ENCODE measurements around the gene SPEF1.
A peak's percentile ranks its signal among the peaks of the same experiment; 100 is the strongest.

The SPEF1 gene

DNA sequence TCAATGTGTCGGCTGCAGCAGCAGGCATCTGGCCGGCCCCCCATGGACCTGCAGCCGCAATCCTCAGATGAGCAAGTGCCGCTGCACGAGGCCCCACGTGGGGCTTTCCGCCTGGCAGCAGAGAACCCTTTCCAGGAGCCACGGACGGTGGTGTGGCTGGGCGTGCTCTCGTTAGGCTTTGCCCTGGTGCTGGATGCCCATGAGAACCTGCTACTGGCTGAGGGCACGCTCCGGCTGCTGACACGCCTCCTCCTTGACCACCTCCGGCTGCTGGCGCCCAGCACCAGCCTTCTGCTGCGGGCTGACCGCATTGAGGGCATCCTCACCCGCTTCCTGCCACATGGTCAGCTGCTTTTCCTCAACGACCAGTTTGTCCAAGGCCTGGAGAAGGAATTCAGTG lies 42.6 kb upstream of the SPEF1 start:
- Histone ChIP-seq H3K36me3 (ENCODE audit: control insufficient read depth, insufficient read depth, low read length) (no peaks in the 10 kb centered on the region), H3K27ac (no peak overlapping the region), H3K4me3 (ENCODE audit: low read depth, low read length) (no peak overlapping the region), H3K4me2 (ENCODE audit: low read length) (no peak overlapping the region), H3K9ac (no peak overlapping the region), H3K9me3 (ENCODE audit: control insufficient read depth, low read length) (no peaks in the 10 kb centered on the region), H3K79me2 (no peaks in the 10 kb centered on the region), H3K27me3 (ENCODE audit: control insufficient read depth, insufficient read depth, low read length) (no peaks in the 10 kb centered on the region), H2AFZ (no peak overlapping the region), H3K4me1 (peaks cover 5% of the 10 kb centered on the region)
- TF ChIP-seq, protein P1, sequence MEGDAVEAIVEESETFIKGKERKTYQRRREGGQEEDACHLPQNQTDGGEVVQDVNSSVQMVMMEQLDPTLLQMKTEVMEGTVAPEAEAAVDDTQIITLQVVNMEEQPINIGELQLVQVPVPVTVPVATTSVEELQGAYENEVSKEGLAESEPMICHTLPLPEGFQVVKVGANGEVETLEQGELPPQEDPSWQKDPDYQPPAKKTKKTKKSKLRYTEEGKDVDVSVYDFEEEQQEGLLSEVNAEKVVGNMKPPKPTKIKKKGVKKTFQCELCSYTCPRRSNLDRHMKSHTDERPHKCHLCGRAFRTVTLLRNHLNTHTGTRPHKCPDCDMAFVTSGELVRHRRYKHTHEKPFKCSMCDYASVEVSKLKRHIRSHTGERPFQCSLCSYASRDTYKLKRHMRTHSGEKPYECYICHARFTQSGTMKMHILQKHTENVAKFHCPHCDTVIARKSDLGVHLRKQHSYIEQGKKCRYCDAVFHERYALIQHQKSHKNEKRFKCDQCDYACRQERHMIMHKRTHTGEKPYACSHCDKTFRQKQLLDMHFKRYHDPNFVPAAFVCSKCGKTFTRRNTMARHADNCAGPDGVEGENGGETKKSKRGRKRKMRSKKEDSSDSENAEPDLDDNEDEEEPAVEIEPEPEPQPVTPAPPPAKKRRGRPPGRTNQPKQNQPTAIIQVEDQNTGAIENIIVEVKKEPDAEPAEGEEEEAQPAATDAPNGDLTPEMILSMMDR (IDR thresholded peaks at IDR 0.05) = no peak

DNA sequence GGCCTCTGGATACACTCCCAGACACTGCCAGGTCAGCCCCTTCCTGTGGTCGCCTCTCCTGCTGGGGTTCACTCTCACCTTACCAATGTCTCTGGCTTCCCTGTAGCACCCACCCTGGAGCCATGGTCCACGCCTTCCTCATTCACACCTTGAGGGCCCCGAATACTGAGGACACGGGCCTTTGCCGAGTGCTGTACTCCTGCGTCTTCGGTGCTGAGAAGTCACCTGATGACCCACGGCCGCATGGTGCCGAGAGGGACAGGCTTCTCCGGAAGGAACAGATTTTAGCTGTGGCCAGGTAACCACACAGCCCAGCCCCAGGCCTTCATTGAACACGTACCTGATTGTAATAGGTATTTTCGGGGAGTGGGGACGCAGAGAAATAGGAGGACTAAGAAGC lies 40.7 kb upstream of the SPEF1 start:
- no peaks in the 10 kb centered on the region for H3K36me3 ChIP-seq (ENCODE audit: control insufficient read depth, insufficient read depth, low read length)

DNA sequence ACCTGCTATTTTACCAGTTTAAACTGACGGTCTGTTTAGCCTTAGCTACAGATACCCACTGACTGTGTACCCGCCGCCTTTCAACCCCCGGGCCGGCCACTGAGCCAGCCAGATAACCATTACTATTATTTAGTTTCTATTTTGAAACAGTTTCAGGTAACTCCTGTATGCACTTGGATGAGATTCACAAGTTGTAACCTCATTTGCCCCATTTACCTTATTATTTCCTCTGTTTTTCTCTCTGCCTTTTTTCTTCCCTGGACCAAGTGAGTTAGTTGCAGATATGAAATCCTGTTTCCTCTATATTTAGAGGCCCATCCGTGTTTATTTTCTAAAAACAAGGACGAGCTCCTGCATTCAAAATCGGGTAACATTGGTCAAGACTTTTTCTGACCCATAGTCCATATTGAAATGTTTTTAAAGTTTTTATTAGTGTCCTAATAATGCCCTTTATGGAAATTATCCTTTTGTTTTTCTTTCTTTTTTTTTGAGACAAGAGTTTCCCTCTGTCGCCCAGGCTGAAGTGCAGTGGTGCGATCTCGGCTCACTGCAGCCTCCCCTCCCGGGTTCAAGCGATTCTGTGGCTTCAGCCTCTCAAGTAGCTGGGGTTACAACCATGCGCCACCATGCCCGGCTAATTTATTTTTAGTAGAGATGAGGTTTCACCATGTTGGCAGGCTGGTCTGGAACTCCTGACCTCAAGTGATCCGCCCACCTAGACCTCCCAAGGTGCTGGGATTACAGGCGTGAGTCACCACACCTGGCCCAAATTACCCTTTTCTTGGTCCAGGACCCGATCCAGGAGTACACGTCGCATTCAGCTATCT lies 39.9 kb upstream of the SPEF1 start:
- peak overlapping the region; percentile 98 for H3K27ac ChIP-seq
- TF ChIP-seq, protein P1 (IDR thresholded peaks at IDR 0.05) = no peak
- H2AFZ ChIP-seq = peak overlapping the region; percentile 84
- H3K4me1 ChIP-seq = peaks cover 14% of the 10 kb centered on the region
- H3K9me3 ChIP-seq (ENCODE audit: control insufficient read depth, low read length) = no peaks in the 10 kb centered on the region
- peak overlapping the region; percentile 95 for H3K4me3 ChIP-seq (ENCODE audit: low read depth, low read length)
- H3K79me2 ChIP-seq = no peaks in the 10 kb centered on the region
- no peaks in the 10 kb centered on the region for H3K36me3 ChIP-seq (ENCODE audit: control insufficient read depth, insufficient read depth, low read length)
- H3K27me3 ChIP-seq (ENCODE audit: control insufficient read depth, insufficient read depth, low read length) = no peaks in the 10 kb centered on the region
- H3K9ac ChIP-seq = peak overlapping the region; percentile 87
- H3K4me2 ChIP-seq (ENCODE audit: low read length) = peak overlapping the region; percentile 85

More for the DNA sequence above, 40.7 kb upstream of the SPEF1 start:
- H3K79me2 ChIP-seq = no peaks in the 10 kb centered on the region
- H3K4me3 ChIP-seq (ENCODE audit: low read depth, low read length) = no peak overlapping the region
- TF ChIP-seq, protein P1 (IDR thresholded peaks at IDR 0.05) = no peak
- peaks cover 14% of the 10 kb centered on the region for H3K4me1 ChIP-seq
- no peak overlapping the region for H2AFZ ChIP-seq
- no peak overlapping the region for H3K4me2 ChIP-seq (ENCODE audit: low read length)
- H3K9ac ChIP-seq = no peak overlapping the region
- no peaks in the 10 kb centered on the region for H3K9me3 ChIP-seq (ENCODE audit: control insufficient read depth, low read length)
- no peaks in the 10 kb centered on the region for H3K27me3 ChIP-seq (ENCODE audit: control insufficient read depth, insufficient read depth, low read length)
- no peak overlapping the region for H3K27ac ChIP-seq

DNA sequence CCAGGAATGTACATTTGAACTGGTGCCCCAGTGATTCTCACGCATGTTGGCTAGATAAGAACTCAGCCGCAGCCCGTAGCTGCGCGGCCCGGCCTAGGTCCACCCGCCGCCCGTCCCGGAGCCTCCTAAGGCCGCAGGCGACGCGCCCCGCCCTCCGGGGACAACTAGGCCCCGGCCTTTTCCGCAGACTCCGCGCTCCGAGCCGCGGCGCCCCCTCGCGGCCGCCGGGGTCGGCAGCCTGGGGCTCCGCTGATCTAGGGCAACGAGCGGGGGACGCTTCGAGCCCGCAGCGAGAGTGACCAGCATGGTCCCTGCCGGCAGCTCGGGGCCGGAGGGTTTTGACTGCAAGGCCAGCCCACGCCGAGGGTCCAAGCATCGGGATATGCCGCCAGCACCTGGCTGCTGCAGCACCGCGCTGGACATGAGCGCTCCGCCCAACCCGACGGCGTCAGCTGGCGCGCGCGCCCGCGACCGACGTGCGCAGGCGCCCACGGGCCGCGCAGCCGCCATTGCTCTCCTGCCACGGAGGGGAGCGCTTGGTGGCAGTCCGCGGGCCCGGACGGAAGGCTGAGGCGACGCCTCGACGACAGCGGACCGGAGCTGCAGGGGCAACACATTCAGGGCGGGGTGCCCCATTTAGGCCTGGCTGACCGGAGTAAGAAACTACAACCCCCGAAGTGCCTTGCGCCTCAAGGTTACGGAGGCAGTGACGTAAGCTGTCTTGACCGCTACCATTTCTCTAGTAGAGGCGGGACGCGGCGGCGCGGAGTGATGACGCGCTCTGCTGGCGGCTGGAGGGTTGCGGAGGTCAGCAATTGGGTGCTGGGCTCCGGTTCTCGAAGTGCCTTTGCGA lies 39.0 kb upstream of the SPEF1 start, which contains the start of gene AP5S1:
AP5S1 (plus strand) TSS at position 500 of the 853 bp plus-strand sequence. CDS start 1,571 bp downstream, outside the sequence.
- peak within 1 kb of the TSS; percentile 98 for H3K27ac ChIP-seq
- H3K27me3 ChIP-seq (ENCODE audit: control insufficient read depth, insufficient read depth, low read length) = no peaks in the 10 kb centered on the region
- H3K36me3 ChIP-seq (ENCODE audit: control insufficient read depth, insufficient read depth, low read length) = no peaks in the 10 kb centered on the region
- no peaks in the 10 kb centered on the region for H3K9me3 ChIP-seq (ENCODE audit: control insufficient read depth, low read length)
- no peaks in the 10 kb centered on the region for H3K79me2 ChIP-seq
- H3K4me2 ChIP-seq (ENCODE audit: low read length) = peak within 1 kb of the TSS; percentile 85
- peak within 1 kb of the TSS; percentile 84 for H2AFZ ChIP-seq
- peak within 1 kb of the TSS; percentile 87 for H3K9ac ChIP-seq
- TF ChIP-seq, protein P1 (IDR thresholded peaks at IDR 0.05) = peak; percentile 100
- peak within 1 kb of the TSS; percentile 95 for H3K4me3 ChIP-seq (ENCODE audit: low read depth, low read length)
- peaks cover 14% of the 10 kb centered on the region for H3K4me1 ChIP-seq

Data from parathyroid adenoma (tissue), 2 donors.